ENCODE measurements around the gene EVA1A. TPM values are rescaled to one million over a fixed set of nuclear protein-coding genes. Genes with fewer than 3 reads are reported as not detected.

Gene EVA1A
- total RNA-seq, 1 donor from 2014 or later = 2.7 TPM

DNA sequence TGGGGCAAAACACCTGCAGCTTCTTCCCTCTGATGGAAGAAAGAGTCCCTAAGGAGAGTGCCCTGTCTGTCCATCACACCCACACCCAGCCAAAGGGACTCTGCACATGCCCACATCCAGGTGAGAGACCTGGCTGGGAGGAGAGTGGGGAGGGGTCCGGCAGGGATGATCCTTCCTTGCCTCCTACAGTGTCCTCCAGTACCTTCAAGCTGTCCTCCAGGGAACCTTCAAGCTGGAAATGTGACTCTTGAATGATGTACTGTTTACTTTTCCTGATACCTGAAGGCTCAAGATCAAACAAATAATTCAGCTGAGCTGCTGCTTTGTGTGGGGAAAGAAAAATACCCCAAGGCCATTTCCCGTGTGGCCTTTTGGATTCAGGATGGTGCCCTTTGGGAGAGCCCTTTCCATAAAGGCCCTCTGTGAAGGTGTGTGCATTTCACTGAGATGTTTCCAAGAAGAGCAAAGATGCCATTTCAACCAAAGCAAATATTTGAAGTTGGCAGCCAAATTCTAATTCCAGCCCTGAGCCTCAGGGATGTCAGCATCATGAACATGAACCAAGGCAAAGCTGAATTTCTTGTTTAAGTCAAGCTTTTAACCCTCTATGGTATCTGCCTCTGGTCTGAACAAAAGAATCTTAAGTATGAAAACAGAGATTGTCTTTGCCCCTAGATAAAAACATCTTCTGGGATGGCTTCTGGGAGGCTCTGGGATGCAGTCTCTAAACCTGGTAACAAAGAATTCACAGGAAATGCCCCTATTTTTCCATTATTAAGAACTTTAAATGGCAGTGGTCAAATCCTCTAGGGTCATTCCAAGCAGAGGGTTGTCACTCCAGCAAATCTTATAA, 11.1 kb downstream of the EVA1A start:
- no peak for DNase-seq (ENCODE audit: low spot score)
- intact Hi-C loops (cut with DNase I) = no loop called here

- DNase-seq (ENCODE audit: low spot score) = no peak
- intact Hi-C loops (cut with DNase I) = no loop called here
Observed at GRCh38 chr2:75548036-75548573, 12.6 kb downstream of the EVA1A start.

DNA sequence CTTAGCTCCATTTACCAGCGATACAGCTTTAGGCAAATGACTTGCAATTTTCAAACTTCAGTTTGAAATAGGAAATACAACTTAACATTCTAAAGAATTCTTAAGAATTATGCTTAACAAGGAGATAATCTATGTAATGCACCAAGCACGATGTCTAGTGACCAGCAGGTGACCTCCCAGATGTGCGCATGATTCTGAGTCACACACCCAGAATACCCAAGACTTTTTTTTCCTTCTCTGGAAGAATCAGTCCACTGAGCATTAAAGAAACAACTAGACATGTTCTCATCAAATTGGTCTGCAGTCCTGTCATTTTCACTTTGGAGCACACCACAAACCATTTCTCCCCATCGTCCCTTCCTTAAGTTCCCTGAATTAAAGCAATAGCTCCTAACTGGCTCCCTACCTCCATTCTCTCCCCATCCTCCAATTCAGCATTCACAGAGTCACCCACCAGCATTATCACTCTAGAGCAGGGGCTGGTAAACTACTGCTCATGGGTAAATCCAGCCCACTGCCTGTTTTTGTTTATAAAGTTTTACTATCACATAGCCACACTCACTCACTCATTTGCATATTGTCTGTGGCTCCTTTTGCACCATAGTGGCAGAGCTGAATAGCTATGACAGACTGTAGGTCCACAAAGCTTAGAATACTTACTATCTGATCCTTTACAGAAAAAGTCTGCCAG, 13.2 kb downstream of the EVA1A start:
- intact Hi-C loops (cut with DNase I) = no loop called here
- DNase-seq (ENCODE audit: low spot score) = no peak

- intact Hi-C loops (cut with DNase I) = no loop called here
- DNase-seq (ENCODE audit: low spot score) = no peak
Observed at GRCh38 chr2:75545922-75546321, 14.8 kb downstream of the EVA1A start.

GRCh38 chr2:75545387-75545786, 15.4 kb downstream of the EVA1A start:
- no peak for DNase-seq (ENCODE audit: low spot score)
- intact Hi-C loops (cut with DNase I) = no loop called here

- intact Hi-C loops (cut with DNase I) = no loop called here
- DNase-seq (ENCODE audit: low spot score) = no peak
Observed at GRCh38 chr2:75543446-75543845, 17.3 kb downstream of the EVA1A start.

DNA sequence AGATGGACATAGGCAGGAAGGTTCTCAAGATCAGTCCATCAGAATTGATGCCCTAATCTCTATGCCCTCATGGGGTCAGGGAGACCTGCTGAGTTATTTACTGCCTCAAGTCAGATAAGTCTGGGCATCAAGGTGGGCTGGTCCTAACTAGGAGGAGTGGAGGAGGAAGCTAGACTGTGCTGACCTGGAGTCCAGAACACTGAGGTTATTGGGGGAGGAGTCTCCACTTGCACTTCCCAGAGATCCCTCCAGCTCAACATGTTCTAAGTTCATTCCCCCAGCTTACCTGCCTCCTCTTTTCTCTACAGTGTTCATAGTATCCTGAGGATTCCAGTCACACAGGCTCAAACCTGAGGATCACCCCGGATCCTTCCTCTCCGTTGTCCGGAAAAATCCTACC, 19.3 kb downstream of the EVA1A start:
- DNase-seq (ENCODE audit: low spot score) = no peak
- intact Hi-C loops (cut with DNase I) = no loop called here

- intact Hi-C loops (cut with DNase I) = no loop called here
- no peak for DNase-seq (ENCODE audit: low spot score)
Observed at GRCh38 chr2:75540994-75541393, 19.7 kb downstream of the EVA1A start.

GRCh38 chr2:75539955-75540716, 20.6 kb downstream of the EVA1A start:
- intact Hi-C loops (cut with DNase I) = no loop called here
- DNase-seq (ENCODE audit: low spot score) = no peak

- intact Hi-C loops (cut with DNase I) = no loop called here
- DNase-seq (ENCODE audit: low spot score) = no peak
Observed at GRCh38 chr2:75538521-75539490, 21.9 kb downstream of the EVA1A start.

DNA sequence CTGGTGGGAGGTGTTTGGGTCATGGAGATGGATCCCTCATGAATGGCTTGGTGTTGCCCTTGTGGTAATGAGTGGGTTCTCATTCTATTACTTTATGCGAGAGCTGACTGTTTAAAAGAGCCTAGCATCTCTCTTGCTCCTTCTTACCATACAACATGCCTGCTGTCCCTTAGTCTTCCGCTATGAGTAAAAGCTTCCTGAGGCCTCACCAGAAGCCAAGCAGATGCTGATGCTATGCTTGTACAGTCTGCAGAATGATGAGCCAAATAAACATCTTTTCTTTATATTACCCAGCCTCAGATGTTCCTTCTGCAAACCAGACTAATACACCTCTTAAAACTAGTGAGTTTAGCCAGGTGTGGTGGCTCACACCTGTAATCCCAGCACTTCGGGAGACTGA, 23.1 kb downstream of the EVA1A start:
- DNase-seq (ENCODE audit: low spot score) = no peak

GRCh38 chr2:75533135-75533534, 27.6 kb downstream of the EVA1A start:
- no peak for DNase-seq (ENCODE audit: low spot score)
- intact Hi-C loops (cut with DNase I) = no loop called here

More for the DNA sequence above, 23.1 kb downstream of the EVA1A start:
- intact Hi-C loops (cut with DNase I) = no loop called here

DNA sequence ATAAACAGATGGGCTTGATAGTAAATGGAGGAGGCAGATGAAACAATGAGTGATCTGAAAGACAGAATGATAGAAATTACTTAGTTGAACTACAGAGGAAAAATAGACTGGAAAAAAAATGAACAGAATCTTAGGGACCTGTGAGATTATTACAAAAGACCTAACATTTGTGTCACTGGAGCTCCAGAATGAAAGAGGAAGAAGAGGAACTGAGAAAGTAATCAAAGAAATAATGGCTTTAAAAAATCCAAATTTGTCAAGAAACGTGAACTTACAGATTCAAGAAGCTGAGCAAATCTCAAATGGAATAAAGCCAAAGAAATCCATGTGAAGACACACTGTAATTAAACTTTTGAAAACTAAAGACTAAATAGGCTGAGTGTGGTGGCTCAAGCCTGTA, 28.3 kb downstream of the EVA1A start:
- intact Hi-C loops (cut with DNase I) = no loop called here

DNA sequence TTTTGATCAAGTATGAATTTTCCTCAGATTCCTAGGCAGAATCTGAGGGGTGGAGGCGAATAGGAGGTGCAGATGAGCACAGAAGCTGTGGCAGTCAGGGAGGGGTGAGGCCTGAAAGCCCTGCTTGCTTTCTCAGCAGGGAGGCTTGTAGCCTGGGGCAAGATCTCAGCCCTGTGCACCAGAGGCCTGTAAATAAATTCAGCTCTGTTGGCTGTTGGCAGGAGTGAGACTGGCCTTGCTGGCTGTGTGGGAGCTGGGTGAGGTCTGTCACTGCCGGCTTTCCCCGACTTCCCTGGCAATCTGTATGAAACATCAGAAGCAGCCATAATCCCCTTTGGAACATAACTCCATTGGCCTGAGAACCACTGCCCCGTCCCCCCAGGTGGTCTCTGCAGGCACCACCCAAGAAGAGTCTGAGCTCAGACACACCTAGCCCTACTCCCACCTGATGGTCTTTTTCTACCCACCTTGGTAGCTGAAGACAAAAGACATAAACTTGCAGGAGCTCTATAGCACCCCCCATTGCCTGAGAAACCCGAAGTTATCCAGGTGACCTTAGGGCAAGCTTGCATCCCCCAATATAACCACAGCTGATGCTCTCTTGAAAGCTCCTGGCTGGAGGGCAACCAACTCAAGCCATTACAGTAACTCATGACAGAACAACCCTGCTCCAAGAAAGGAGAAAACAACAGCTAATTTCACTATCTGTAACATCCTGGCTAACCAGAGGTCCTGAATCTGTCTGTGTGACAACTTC, 32.3 kb downstream of the EVA1A start:
- DNase-seq (ENCODE audit: low spot score) = no peak
- intact Hi-C loops (cut with DNase I) = no loop called here

More for the DNA sequence above, 28.3 kb downstream of the EVA1A start:
- no peak for DNase-seq (ENCODE audit: low spot score)

- DNase-seq (ENCODE audit: low spot score) = no peak
- intact Hi-C loops (cut with DNase I) = no loop called here
Observed at GRCh38 chr2:75527676-75528075, 33.1 kb downstream of the EVA1A start.

- no peak for DNase-seq (ENCODE audit: low spot score)
- intact Hi-C loops (cut with DNase I) = no loop called here
Observed at GRCh38 chr2:75526842-75527241, 33.9 kb downstream of the EVA1A start.

DNA sequence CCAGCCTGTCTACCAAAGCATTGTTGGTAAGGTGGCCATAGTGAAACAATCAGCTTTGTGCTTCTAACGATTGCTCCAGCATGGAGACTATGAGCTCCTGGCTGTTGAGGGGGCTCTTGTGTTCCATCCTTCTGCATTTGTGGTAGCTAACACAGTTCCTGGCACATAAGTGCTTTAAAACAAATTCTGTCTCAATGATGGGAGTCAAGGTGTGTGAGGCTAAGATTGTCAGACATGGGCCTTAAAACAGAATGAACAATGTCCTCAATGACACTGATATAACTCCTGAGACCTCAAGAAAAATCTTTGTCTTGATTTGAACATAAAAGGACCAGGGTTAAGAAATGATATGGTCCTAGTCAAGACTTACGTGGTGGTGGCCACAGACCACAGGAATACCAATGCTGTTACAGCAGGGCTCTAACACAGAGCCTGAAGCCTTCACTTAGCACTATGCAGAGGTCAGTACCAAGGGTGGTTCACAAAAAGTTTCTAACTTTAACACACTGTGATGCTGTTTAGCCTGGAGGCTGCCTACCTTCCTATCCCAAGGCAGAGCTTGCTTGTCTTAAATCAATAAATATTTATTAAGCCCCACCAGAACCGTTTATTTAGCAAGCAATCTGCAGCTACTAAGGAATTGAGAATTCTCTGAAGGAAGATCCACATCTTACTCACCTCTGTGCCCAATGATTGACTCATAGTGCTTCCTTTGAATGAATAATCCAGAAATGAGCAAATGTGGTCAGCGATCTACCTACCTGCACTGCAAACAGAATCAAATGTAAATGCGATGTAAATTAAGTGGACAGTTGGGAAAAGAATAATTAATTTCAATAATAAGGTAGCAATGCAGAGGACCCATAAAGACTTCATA, 35.1 kb downstream of the EVA1A start:
- intact Hi-C loops (cut with DNase I) = no loop called here
- DNase-seq (ENCODE audit: low spot score) = no peak
